AG04450 (cell line): ENCODE data around the gene IFNA2. TPM values are rescaled to one million over a fixed set of nuclear protein-coding genes. Genes with fewer than 3 reads are reported as not detected.
A peak's percentile ranks its signal among the peaks of the same experiment; 100 is the strongest.
"Not testable (repeated sequence)": the region's sequence is repeated elsewhere in the genome, so short reads cannot be mapped to it uniquely, and the experiment has no call there.

Experiments used
- CTCF ChIA-PET: fragments of 300-600, 350-600 bp; formaldehyde crosslinking; extraction: SDS; loops from one replicate; lab custom pipeline; 2022; ENCODE audit warnings: antibody characterized with exemption, inconsistent platforms; lab: Charles Lee
- POLR2A ChIA-PET: fragments of 350-600 bp; formaldehyde crosslinking; extraction: SDS; loops from one replicate; lab custom pipeline; 2021; ENCODE audit warnings: antibody characterized with exemption, inconsistent platforms; lab: Yijun Ruan, JAX
- DNase-seq: peaks from one replicate; pipeline ENCODE4 v3.0.0-alpha.2; 2011; ENCODE audit warnings: low read depth, low spot score
- H3K27ac ChIP-seq: one replicate; pipeline ENCODE4 v1.5.1; 2012; ENCODE audit warnings: low read depth, low read length, control low read depth
- H3K27me3 ChIP-seq: one replicate; pipeline ENCODE4 v1.6.0; 2012; ENCODE audit warnings: low read length; ENCODE audit not compliant: control insufficient read depth, insufficient read depth
- H3K4me3 ChIP-seq: 2 replicates; pipeline ENCODE4 v1.5.1; 2011; ENCODE audit warnings: mild to moderate bottlenecking, low read depth, low read length, control low read depth
- H3K9me3 ChIP-seq: 2 replicates; pipeline ENCODE4 v1.5.1; 2012; ENCODE audit warnings: low read length; ENCODE audit not compliant: control insufficient read depth, insufficient read depth
- polyA minus RNA-seq: library from RNA; depleted of rRNA, polyadenylated mRNA; stranded (reverse); fragments of >200 nt; gene quantifications from 2 replicates; pipeline ENCODE4 v1.2.3, GENCODE V29; 2011; rRNA and poly(A)+ RNA removed
- polyA plus RNA-seq: library from polyadenylated mRNA; depleted of rRNA; stranded (reverse); fragments of >200 nt; gene quantifications from 2 replicates; pipeline ENCODE4 v1.2.3, GENCODE V29; 2011; rRNA removed
- TF ChIP-seq, protein P1 (sequence below): IDR thresholded peaks from 2 replicates; pipeline ENCODE4 v1.5.1; 2011; ENCODE audit warnings: low read depth, low read length, control low read depth, inconsistent platforms

Gene IFNA2
- polyA plus RNA-seq, result not detected in 2 replicates
- not detected in 2 replicates for polyA minus RNA-seq

DNA sequence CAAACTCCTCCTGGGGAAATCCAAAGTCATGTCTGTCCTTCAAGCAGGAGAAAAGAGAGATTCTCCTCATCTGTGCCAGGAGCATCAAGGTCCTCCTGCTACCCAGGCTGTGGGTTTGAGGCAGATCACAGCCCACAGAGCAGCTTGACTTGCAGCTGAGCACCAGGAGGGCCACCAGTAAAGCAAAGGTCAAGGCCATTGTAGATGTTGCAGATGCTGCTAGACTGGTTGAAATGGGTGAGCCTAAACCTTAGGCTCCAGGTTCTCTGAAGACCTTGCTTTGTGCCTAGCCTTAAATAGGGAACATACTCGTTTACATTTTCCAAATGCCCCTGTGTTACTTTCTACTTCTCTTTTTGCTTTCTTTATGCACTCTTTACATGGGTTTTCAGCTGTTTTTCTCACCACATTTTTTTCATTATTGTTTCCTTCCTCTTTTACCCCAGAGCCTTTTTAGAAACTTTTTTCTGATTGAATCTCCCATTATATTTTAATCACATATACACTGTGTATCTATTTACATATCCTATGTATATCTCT, at the start of gene IFNA2:
TSS of gene IFNA2 (minus strand) at position 268 of the 540 bp plus-strand sequence. CDS start at position 199, 69 bp downstream.
- POLR2A ChIA-PET, result no interaction called here
- Histone ChIP-seq H3K4me3 (no peak within 1 kb of the TSS), H3K27me3 (no peaks in the 10 kb centered on the region), H3K9me3 (no peaks in the 10 kb centered on the region), H3K27ac (no peak within 1 kb of the TSS)
- CTCF ChIA-PET, result no interaction called here
- TF ChIP-seq, protein P1, sequence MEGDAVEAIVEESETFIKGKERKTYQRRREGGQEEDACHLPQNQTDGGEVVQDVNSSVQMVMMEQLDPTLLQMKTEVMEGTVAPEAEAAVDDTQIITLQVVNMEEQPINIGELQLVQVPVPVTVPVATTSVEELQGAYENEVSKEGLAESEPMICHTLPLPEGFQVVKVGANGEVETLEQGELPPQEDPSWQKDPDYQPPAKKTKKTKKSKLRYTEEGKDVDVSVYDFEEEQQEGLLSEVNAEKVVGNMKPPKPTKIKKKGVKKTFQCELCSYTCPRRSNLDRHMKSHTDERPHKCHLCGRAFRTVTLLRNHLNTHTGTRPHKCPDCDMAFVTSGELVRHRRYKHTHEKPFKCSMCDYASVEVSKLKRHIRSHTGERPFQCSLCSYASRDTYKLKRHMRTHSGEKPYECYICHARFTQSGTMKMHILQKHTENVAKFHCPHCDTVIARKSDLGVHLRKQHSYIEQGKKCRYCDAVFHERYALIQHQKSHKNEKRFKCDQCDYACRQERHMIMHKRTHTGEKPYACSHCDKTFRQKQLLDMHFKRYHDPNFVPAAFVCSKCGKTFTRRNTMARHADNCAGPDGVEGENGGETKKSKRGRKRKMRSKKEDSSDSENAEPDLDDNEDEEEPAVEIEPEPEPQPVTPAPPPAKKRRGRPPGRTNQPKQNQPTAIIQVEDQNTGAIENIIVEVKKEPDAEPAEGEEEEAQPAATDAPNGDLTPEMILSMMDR, result no peak
- DNase-seq, result no peak

DNA sequence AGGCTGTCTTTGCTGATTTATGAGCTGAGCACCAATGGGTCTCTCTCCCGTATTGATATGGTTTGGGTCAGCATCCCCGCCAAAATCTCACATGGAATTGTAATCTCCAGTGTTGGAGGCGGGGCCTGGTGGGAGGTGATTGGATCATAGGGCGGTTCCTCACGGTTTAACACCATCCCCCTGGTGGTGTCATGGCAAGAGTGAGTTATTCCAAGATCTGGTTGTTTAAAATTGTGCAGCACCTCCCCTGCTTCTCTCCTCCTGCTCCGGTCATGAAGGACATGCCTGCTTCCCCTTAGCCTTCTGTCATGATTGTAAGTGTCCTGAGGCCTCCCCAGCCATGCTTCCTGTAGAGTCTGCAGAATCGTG, 49.8 kb upstream of the IFNA2 start:
- H3K27ac ChIP-seq, POLR2A ChIA-PET, DNase-seq, H3K9me3 ChIP-seq, H3K4me3 ChIP-seq, H3K27me3 ChIP-seq: not testable (repeated sequence)
- CTCF ChIA-PET, result interaction anchor here (0.6 to 4.9 kb wide), 55 partner anchors 9 to 573 kb away, joined by 3 to 61 read pairs (median 5); partner anchors contain the start of genes CDKN2B and KLHL9

DNA sequence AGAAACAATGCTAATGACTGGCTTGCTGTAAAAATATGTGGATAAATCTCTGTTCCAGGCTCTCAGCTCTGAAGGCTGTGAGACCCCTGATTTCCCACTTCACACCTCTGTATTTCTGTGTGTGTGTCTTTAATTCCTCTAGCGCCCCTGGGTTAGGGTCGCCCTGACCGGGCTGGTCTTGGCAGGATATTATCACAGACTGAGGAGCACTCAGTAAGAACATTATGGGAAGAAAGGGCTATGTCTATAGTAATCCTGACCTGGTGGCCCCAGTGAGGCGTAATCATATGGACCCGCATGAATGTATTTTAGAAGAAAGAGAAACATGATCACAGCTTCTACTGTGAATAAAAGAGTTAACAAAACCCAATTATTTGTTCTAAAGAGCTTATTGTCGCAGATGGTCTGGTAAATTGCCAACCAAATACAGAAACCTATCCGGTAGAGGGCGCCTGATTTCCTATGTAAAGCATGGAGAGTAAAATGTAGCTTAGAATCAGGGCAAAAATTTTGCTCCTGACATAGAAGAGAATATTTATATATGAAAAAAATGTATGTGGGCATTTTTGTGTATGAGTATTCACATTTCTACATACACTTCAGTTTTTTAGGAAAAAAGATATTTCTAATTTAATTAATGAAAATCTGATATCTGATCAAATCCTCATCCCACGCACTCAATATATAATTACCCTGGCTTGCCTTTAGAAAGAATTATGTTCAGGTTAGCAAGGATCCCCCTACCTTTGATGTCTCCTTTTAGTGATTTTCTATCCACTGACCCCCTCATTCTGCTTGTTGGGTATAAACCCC, 49.2 kb upstream of the IFNA2 start:
- CTCF ChIA-PET, result interaction anchor here (0.6 to 4.9 kb wide), 64 partner anchors 9 to 574 kb away, joined by 3 to 61 read pairs (median 4); partner anchors contain the start of genes CDKN2B and KLHL9

DNA sequence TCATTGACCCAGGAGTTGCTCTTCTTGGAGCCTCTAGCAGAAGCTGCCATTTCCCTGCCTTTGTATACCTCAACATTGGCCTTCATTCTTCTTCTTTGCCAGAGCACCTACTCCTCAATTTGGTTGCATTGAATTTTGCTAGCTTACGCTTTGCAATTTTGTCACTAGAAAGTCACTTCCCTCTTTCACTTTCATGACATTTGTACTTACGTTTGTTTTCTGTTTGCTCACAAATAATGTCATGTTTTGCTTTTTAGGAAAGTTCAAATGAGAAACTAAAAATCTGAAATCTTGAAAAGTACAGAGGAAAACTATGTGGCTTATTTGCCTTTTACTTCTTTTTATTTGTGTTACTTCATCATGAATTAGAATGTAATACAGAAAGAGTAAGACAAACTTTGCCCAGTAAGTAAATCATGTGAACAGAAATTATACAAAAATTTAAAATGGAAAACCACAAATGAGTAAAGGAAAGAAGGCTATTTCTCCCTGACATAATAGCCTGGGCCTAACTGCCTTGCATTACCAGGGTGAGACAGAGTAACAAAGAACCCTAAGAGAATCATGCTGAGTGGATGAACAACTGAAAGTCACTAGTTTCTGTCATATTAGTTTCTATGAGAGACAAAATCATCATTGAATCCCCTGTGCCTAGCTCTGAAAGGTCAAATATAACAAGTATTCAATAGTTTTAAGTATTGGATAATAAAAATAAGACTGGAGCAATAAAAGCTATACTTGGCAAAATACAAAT, 47.7 kb upstream of the IFNA2 start:
- Histone ChIP-seq H3K27me3 (peaks cover 3% of the 10 kb centered on the region), H3K27ac (no peak overlapping the region), H3K9me3 (no peaks in the 10 kb centered on the region), H3K4me3 (no peak overlapping the region)
- TF ChIP-seq, protein P1, result no peak
- ChIA-PET POLR2A (no interaction called here), CTCF (interaction anchor here (0.7 to 4.9 kb wide), 11 partner anchors 11 to 361 kb away, joined by 3 to 61 read pairs (median 6); no protein-coding TSS in a partner anchor)
- DNase-seq, result no peak

More for the DNA sequence above, 49.2 kb upstream of the IFNA2 start:
- TF ChIP-seq, protein P1, result peak; percentile 73
- peak; percentile 52 for DNase-seq
- no peaks in the 10 kb centered on the region for H3K9me3 ChIP-seq
- H3K4me3 ChIP-seq, result no peak overlapping the region
- POLR2A ChIA-PET, result no interaction called here
- H3K27me3 ChIP-seq, result no peaks in the 10 kb centered on the region
- H3K27ac ChIP-seq, result no peak overlapping the region

DNA sequence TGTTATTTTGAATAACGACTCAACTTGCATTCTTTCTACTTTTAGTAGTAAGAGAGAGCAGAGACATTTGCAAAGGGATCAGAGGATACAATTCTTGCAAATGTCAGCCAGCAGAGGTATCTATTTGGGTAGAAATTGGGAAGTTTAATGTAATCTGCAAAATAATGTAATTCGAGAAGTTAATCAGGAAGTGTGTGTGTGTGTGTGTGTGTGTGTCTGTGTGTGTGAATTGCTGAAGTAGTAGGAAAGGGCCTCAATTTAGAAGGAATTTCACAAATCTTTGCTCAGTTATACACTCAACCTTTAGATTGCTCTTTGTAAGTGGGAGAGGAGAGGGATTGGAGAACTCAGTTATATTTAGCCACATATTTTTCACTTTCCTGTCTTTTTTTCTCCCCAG, 44.0 kb upstream of the IFNA2 start:
- TF ChIP-seq, protein P1, result no peak
- no peak overlapping the region for H3K4me3 ChIP-seq
- no peak for DNase-seq
- H3K27ac ChIP-seq, result no peak overlapping the region
- POLR2A ChIA-PET, result no interaction called here
- no peaks in the 10 kb centered on the region for H3K9me3 ChIP-seq
- peaks cover 8% of the 10 kb centered on the region for H3K27me3 ChIP-seq
- CTCF ChIA-PET, result no interaction called here
